Ureter (tissue), 1 donor: ENCODE measurements around the gene CFAP206. TPM values are rescaled to one million over a fixed set of nuclear protein-coding genes. Genes with fewer than 3 reads are reported as not detected.
"Not testable (repeated sequence)": the region's sequence is repeated elsewhere in the genome, so short reads cannot be mapped to it uniquely, and the experiment has no call there.

Source experiments
- DNase-seq: peaks from one replicate; pipeline ENCODE4 v3.0.0-alpha.2; 2020; ENCODE audit warnings: low spot score
- total RNA-seq: library from RNA; stranded (reverse); gene quantifications from one replicate; pipeline ENCODE4 v1.2.4, GENCODE V29; 2023
- donor health status: DM: yes; HTN: yes; CAD: no.

Gene CFAP206
- total RNA-seq, 1 donor from 2014 or later: 1.3 TPM

GRCh38 chr6:87420360-87420759, 12.6 kb downstream of the CFAP206 start:
- DNase-seq: no peak

GRCh38 chr6:87421576-87421975, 13.8 kb downstream of the CFAP206 start:
- DNase-seq: no peak

- no peak for DNase-seq
These were observed 19.0 kb downstream of the CFAP206 start for GRCh38 chr6:87426789-87427188.

GRCh38 chr6:87430499-87430898, 22.7 kb downstream of the CFAP206 start:
- no peak for DNase-seq

- DNase-seq: no peak
These were observed 23.5 kb downstream of the CFAP206 start for GRCh38 chr6:87431263-87431662.

GRCh38 chr6:87436435-87436834, 28.7 kb downstream of the CFAP206 start:
- DNase-seq: no peak

GRCh38 chr6:87441711-87442110, 33.9 kb downstream of the CFAP206 start:
- DNase-seq: no peak

GRCh38 chr6:87444362-87444761, 36.6 kb downstream of the CFAP206 start:
- DNase-seq: no peak

GRCh38 chr6:87465051-87465450, 57.3 kb downstream of the CFAP206 start:
- DNase-seq: no peak

GRCh38 chr6:87472525-87473418, 65.0 kb downstream of the CFAP206 start, which contains the start of gene SLC35A1:
SLC35A1 (plus strand) TSS chr6:87472974; CDS start chr6:87473004, 30 bp downstream.
- peak; percentile 88 for DNase-seq

- no peak for DNase-seq
These were observed 65.7 kb downstream of the CFAP206 start for GRCh38 chr6:87473419-87473903.

- DNase-seq: no peak
These were observed 74.2 kb downstream of the CFAP206 start for GRCh38 chr6:87481931-87482330.

- no peak for DNase-seq
These were observed 74.6 kb downstream of the CFAP206 start for GRCh38 chr6:87482366-87482765.

- no peak for DNase-seq
These were observed 76.2 kb downstream of the CFAP206 start for GRCh38 chr6:87483929-87484328.

GRCh38 chr6:87484491-87484890, 76.7 kb downstream of the CFAP206 start:
- no peak for DNase-seq

GRCh38 chr6:87487555-87487954, 79.8 kb downstream of the CFAP206 start:
- no peak for DNase-seq

- not testable (repeated sequence) for DNase-seq
These were observed 81.6 kb downstream of the CFAP206 start for GRCh38 chr6:87489326-87489725.

- DNase-seq: no peak
These were observed 87.1 kb downstream of the CFAP206 start for GRCh38 chr6:87494761-87495422.

- no peak for DNase-seq
These were observed 90.3 kb downstream of the CFAP206 start for GRCh38 chr6:87498048-87498447.

- DNase-seq: no peak
These were observed 94.2 kb downstream of the CFAP206 start for GRCh38 chr6:87501809-87502572.

- no peak for DNase-seq
These were observed 96.7 kb downstream of the CFAP206 start for GRCh38 chr6:87504441-87504840.
